Activated CD4-positive, alpha-beta T cell treated with anti-CD3 and anti-CD28 coated beads, Interleukin-2, amount 50 U/mL, for 24 hours (primary cell): Measurements from ENCODE around the gene SCYL1.

Experiments
- DNase-seq, 2 donors: peaks; one replicate each; pipeline ENCODE4 v3.0.0-alpha.2; 2020; ENCODE audit warnings: low read depth in 1 of 2, low spot score in 1 of 2

Gene SCYL1

DNA sequence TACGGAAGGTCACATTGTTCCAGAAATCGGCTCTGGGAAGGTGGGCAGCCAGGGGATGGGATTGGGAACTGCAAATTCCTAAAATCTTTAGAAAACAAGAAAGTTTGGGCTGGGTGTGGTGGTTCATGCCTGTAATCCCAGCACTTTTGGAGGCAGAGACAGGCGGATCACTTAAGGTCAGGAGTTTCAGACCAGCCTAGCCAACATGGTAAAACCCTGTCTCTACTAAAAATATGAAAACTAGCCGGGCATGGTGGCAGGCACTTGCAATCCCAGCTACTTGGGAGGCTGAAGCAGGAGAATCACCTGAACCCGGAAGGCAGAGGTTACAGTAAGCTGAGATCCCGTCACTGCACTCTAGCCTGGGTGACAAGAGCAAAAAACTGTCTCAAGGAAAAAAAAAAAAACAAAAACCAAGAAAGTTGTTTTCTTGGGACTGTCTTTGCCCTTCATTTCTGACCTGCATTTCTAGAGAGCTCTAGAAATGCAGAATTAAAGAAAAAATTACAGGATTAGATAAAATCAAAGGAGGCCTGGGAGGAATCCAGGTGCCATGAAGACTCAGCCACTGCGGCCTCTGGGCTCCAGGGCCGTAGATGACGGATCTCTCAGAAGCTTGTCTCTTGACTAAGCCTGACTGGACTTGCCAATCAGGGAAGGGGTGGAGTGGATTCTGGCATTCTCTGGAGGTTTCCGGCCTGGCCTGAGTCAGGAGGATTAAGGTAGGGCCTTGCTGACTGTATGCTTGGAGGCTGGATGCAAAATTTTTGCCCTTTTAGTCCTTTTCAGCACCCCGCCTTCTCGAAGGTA, 31.3 kb upstream of the SCYL1 start:
- no peak for DNase-seq

DNA sequence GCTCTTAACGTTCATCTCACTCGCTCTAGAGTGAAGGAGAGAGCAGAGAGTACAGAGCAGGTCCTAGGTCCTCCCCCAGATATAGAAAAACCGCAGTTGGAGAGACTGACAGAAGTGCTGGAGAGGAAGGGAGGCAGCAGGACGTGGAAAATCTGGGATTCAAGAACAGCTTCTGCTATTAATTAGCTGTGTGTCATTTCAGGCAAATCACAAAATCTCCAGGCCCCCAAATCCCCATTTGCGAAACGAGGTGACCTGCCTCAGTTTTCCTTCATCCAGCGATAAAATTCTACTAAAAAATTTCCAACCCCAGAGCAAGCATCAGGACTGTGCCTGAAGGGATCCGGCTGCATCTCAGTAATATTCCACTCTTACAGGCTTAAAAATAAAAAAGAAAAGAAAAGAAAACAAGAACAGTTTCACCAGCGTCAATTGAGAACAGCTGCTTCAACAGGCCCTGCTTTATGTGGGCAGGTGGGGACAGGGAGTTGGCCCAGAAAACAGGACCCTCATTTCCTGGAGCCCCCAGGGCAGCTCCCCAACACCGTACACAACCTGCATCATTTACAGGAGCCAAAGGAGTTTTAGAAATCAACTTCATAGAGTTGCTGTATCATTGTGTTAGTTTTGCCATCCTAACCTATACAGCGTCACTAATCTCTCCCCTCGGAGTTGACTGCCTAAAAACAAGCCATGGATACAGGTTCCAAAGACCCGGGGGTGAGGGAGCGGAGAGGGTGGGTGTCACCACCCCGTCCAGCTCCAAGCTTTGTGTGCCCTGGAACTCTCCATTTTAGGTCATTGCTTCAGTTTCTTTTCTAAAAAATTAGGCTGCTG, 28.4 kb upstream of the SCYL1 start:
- no peak for DNase-seq

DNA sequence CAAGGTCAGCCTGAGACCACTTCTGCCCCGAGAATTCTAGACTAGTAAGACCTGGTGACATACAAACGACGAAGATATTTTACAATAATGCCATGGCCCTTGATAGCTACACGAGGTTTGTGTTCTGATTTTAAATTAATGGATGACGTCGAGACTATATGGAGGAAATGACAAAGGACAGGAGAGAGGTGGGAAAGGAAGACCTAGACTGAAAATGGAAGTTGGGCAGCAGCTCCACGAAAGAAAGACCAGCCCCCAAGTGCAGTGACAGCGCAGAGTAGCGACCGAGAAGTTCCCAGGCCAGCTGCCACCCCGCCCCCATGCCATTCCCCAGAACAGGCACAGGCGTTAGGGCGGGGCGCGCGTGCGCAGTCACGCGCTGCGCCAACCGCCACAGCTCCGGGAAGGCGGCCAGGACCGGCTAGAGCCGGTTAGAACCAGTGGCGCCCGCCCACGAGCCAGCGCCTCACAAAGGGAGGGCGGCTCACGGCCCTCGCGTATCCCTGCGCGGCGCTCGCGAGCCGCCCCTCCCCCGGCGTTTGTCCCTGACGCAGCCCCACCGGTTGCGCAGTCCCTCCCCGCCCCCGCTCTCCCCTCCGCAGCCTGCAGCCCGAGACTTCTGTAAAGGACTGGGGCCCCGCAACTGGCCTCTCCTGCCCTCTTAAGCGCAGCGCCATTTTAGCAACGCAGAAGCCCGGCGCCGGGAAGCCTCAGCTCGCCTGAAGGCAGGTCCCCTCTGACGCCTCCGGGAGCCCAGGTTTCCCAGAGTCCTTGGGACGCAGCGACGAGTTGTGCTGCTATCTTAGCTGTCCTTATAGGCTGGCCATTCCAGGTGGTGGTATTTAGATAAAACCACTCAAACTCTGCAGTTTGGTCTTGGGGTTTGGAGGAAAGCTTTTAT, 27.5 kb upstream of the SCYL1 start:
- peak; percentile 95 to 96 for DNase-seq

DNA sequence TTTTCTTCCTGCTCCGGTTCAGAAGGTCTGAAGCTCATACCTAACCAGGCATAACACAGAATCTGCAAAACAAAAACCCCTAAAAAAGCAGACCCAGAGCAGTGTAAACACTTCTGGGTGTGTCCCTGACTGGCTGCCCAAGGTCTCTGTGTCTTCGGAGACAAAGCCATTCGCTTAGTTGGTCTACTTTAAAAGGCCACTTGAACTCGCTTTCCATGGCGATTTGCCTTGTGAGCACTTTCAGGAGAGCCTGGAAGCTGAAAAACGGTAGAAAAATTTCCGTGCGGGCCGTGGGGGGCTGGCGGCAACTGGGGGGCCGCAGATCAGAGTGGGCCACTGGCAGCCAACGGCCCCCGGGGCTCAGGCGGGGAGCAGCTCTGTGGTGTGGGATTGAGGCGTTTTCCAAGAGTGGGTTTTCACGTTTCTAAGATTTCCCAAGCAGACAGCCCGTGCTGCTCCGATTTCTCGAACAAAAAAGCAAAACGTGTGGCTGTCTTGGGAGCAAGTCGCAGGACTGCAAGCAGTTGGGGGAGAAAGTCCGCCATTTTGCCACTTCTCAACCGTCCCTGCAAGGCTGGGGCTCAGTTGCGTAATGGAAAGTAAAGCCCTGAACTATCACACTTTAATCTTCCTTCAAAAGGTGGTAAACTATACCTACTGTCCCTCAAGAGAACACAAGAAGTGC, 26.7 kb upstream of the SCYL1 start:
- DNase-seq, result peak in 1 of 2 donors; percentile 64

DNA sequence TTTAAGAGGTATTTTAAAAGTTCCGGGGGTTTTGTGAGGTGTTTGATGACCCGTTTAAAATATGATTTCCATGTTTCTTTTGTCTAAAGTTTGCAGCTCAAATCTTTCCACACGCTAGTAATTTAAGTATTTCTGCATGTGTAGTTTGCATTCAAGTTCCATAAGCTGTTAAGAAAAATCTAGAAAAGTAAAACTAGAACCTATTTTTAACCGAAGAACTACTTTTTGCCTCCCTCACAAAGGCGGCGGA, 26.2 kb upstream of the SCYL1 start:
- no peak for DNase-seq

DNA sequence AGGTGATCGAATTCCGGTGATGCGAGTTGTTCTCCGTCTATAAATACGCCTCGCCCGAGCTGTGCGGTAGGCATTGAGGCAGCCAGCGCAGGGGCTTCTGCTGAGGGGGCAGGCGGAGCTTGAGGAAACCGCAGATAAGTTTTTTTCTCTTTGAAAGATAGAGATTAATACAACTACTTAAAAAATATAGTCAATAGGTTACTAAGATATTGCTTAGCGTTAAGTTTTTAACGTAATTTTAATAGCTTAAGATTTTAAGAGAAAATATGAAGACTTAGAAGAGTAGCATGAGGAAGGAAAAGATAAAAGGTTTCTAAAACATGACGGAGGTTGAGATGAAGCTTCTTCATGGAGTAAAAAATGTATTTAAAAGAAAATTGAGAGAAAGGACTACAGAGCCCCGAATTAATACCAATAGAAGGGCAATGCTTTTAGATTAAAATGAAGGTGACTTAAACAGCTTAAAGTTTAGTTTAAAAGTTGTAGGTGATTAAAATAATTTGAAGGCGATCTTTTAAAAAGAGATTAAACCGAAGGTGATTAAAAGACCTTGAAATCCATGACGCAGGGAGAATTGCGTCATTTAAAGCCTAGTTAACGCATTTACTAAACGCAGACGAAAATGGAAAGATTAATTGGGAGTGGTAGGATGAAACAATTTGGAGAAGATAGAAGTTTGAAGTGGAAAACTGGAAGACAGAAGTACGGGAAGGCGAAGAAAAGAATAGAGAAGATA, 25.7 kb upstream of the SCYL1 start, which contains the start of gene MALAT1:
Gene MALAT1 (plus strand): TSS at position 69 of the 736 bp plus-strand sequence.
- DNase-seq, result peak; percentile 96 to 97

DNA sequence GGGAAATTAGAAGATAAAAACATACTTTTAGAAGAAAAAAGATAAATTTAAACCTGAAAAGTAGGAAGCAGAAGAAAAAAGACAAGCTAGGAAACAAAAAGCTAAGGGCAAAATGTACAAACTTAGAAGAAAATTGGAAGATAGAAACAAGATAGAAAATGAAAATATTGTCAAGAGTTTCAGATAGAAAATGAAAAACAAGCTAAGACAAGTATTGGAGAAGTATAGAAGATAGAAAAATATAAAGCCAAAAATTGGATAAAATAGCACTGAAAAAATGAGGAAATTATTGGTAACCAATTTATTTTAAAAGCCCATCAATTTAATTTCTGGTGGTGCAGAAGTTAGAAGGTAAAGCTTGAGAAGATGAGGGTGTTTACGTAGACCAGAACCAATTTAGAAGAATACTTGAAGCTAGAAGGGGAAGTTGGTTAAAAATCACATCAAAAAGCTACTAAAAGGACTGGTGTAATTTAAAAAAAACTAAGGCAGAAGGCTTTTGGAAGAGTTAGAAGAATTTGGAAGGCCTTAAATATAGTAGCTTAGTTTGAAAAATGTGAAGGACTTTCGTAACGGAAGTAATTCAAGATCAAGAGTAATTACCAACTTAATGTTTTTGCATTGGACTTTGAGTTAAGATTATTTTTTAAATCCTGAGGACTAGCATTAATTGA, 25.0 kb upstream of the SCYL1 start:
- DNase-seq, result no peak

DNA sequence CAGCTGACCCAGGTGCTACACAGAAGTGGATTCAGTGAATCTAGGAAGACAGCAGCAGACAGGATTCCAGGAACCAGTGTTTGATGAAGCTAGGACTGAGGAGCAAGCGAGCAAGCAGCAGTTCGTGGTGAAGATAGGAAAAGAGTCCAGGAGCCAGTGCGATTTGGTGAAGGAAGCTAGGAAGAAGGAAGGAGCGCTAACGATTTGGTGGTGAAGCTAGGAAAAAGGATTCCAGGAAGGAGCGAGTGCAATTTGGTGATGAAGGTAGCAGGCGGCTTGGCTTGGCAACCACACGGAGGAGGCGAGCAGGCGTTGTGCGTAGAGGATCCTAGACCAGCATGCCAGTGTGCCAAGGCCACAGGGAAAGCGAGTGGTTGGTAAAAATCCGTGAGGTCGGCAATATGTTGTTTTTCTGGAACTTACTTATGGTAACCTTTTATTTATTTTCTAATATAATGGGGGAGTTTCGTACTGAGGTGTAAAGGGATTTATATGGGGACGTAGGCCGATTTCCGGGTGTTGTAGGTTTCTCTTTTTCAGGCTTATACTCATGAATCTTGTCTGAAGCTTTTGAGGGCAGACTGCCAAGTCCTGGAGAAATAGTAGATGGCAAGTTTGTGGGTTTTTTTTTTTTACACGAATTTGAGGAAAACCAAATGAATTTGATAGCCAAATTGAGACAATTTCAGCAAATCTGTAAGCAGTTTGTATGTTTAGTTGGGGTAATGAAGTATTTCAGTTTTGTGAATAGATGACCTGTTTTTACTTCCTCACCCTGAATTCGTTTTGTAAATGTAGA, 24.3 kb upstream of the SCYL1 start:
- DNase-seq, result no peak

DNA sequence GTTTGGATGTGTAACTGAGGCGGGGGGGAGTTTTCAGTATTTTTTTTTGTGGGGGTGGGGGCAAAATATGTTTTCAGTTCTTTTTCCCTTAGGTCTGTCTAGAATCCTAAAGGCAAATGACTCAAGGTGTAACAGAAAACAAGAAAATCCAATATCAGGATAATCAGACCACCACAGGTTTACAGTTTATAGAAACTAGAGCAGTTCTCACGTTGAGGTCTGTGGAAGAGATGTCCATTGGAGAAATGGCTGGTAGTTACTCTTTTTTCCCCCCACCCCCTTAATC, 23.8 kb upstream of the SCYL1 start:
- no peak for DNase-seq

DNA sequence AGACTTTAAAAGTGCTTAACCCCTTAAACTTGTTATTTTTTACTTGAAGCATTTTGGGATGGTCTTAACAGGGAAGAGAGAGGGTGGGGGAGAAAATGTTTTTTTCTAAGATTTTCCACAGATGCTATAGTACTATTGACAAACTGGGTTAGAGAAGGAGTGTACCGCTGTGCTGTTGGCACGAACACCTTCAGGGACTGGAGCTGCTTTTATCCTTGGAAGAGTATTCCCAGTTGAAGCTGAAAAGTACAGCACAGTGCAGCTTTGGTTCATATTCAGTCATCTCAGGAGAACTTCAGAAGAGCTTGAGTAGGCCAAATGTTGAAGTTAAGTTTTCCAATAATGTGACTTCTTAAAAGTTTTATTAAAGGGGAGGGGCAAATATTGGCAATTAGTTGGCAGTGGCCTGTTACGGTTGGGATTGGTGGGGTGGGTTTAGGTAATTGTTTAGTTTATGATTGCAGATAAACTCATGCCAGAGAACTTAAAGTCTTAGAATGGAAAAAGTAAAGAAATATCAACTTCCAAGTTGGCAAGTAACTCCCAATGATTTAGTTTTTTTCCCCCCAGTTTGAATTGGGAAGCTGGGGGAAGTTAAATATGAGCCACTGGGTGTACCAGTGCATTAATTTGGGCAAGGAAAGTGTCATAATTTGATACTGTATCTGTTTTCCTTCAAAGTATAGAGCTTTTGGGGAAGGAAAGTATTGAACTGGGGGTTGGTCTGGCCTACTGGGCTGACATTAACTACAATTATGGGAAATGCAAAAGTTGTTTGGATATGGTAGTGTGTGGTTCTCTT, 23.2 kb upstream of the SCYL1 start:
- DNase-seq, result no peak

DNA sequence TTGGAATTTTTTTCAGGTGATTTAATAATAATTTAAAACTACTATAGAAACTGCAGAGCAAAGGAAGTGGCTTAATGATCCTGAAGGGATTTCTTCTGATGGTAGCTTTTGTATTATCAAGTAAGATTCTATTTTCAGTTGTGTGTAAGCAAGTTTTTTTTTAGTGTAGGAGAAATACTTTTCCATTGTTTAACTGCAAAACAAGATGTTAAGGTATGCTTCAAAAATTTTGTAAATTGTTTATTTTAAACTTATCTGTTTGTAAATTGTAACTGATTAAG, 22.7 kb upstream of the SCYL1 start:
- no peak for DNase-seq

DNA sequence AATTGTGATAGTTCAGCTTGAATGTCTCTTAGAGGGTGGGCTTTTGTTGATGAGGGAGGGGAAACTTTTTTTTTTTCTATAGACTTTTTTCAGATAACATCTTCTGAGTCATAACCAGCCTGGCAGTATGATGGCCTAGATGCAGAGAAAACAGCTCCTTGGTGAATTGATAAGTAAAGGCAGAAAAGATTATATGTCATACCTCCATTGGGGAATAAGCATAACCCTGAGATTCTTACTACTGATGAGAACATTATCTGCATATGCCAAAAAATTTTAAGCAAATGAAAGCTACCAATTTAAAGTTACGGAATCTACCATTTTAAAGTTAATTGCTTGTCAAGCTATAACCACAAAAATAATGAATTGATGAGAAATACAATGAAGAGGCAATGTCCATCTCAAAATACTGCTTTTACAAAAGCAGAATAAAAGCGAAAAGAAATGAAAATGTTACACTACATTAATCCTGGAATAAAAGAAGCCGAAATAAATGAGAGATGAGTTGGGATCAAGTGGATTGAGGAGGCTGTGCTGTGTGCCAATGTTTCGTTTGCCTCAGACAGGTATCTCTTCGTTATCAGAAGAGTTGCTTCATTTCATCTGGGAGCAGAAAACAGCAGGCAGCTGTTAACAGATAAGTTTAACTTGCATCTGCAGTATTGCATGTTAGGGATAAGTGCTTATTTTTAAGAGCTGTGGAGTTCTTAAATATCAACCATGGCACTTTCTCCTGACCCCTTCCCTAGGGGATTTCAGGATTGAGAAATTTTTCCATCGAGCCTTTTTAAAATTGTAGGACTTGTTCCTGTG, 22.1 kb upstream of the SCYL1 start:
- no peak for DNase-seq

DNA sequence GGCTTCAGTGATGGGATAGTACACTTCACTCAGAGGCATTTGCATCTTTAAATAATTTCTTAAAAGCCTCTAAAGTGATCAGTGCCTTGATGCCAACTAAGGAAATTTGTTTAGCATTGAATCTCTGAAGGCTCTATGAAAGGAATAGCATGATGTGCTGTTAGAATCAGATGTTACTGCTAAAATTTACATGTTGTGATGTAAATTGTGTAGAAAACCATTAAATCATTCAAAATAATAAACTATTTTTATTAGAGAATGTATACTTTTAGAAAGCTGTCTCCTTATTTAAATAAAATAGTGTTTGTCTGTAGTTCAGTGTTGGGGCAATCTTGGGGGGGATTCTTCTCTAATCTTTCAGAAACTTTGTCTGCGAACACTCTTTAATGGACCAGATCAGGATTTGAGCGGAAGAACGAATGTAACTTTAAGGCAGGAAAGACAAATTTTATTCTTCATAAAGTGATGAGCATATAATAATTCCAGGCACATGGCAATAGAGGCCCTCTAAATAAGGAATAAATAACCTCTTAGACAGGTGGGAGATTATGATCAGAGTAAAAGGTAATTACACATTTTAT, 21.4 kb upstream of the SCYL1 start:
- no peak for DNase-seq

DNA sequence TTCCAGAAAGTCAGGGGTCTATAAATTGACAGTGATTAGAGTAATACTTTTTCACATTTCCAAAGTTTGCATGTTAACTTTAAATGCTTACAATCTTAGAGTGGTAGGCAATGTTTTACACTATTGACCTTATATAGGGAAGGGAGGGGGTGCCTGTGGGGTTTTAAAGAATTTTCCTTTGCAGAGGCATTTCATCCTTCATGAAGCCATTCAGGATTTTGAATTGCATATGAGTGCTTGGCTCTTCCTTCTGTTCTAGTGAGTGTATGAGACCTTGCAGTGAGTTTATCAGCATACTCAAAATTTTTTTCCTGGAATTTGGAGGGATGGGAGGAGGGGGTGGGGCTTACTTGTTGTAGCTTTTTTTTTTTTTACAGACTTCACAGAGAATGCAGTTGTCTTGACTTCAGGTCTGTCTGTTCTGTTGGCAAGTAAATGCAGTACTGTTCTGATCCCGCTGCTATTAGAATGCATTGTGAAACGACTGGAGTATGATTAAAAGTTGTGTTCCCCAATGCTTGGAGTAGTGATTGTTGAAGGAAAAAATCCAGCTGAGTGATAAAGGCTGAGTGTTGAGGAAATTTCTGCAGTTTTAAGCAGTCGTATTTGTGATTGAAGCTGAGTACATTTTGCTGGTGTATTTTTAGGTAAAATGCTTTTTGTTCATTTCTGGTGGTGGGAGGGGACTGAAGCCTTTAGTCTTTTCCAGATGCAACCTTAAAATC, 20.8 kb upstream of the SCYL1 start:
- DNase-seq, result no peak

DNA sequence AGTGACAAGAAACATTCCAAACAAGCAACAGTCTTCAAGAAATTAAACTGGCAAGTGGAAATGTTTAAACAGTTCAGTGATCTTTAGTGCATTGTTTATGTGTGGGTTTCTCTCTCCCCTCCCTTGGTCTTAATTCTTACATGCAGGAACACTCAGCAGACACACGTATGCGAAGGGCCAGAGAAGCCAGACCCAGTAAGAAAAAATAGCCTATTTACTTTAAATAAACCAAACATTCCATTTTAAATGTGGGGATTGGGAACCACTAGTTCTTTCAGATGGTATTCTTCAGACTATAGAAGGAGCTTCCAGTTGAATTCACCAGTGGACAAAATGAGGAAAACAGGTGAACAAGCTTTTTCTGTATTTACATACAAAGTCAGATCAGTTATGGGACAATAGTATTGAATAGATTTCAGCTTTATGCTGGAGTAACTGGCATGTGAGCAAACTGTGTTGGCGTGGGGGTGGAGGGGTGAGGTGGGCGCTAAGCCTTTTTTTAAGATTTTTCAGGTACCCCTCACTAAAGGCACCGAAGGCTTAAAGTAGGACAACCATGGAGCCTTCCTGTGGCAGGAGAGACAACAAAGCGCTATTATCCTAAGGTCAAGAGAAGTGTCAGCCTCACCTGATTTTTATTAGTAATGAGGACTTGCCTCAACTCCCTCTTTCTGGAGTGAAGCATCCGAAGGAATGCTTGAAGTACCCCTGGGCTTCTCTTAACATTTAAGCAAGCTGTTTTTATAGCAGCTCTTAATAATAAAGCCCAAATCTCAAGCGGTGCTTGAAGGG, 20.0 kb upstream of the SCYL1 start:
- DNase-seq, result no peak
